H9 (cell line): ENCODE results near the gene OSBP2. TPM values are rescaled to one million over a fixed set of nuclear protein-coding genes. Genes with fewer than 3 reads are reported as not detected.

Experiments
- DNase-seq: peaks from one replicate; pipeline ENCODE4 v3.0.0-alpha.2; 2017
- H2AFZ ChIP-seq: one replicate; pipeline ENCODE4 v1.6.1; 2013; ENCODE audit warnings: mild to moderate bottlenecking, low read length, control low read depth, moderate library complexity
- H2AK5ac ChIP-seq: 2 replicates; pipeline ENCODE4 v1.6.1; 2013; ENCODE audit warnings: low read length, control low read depth, mixed read lengths; ENCODE audit not compliant: insufficient read length
- H2BK120ac ChIP-seq: one replicate; pipeline ENCODE4 v1.6.1; 2013; ENCODE audit warnings: low read depth, mild to moderate bottlenecking, low read length, control low read depth, inconsistent platforms; ENCODE audit not compliant: poor library complexity, severe bottlenecking
- H2BK12ac ChIP-seq: 2 replicates; pipeline ENCODE4 v1.6.1; 2013; ENCODE audit warnings: low read length, control low read depth, mixed read lengths, low read depth; ENCODE audit not compliant: insufficient read length
- H2BK15ac ChIP-seq: 2 replicates; pipeline ENCODE4 v1.6.1; 2013; ENCODE audit warnings: low read depth, low read length, control low read depth
- H2BK20ac ChIP-seq: one replicate; pipeline ENCODE4 v1.6.1; 2013; ENCODE audit warnings: low read depth, mild to moderate bottlenecking, low read length, control low read depth, inconsistent platforms; ENCODE audit not compliant: poor library complexity, severe bottlenecking
- H2BK5ac ChIP-seq: 2 replicates; pipeline ENCODE4 v1.6.1; 2013; ENCODE audit warnings: low read length, control low read depth, mixed read lengths; ENCODE audit not compliant: insufficient read length
- H3K14ac ChIP-seq: 2 replicates; pipeline ENCODE4 v1.6.1; 2013; ENCODE audit warnings: low read length, control low read depth; ENCODE audit not compliant: insufficient read depth
- H3K18ac ChIP-seq: 2 replicates; pipeline ENCODE4 v1.6.1; 2013; ENCODE audit warnings: low read depth, mild to moderate bottlenecking, mixed read lengths, low read length, control low read depth; ENCODE audit not compliant: insufficient read length
- H3K23ac ChIP-seq: 2 replicates; pipeline ENCODE4 v1.6.1; 2013; ENCODE audit warnings: low read length, control low read depth, mixed read lengths, low read depth; ENCODE audit not compliant: insufficient read length
- H3K23me2 ChIP-seq: 2 replicates; pipeline ENCODE4 v1.6.1; 2013; ENCODE audit warnings: low read depth, mild to moderate bottlenecking, mixed read lengths, low read length, control low read depth; ENCODE audit not compliant: insufficient read length, poor library complexity, severe bottlenecking
- H3K27ac ChIP-seq: 2 replicates; pipeline ENCODE4 v1.5.1; 2013; ENCODE audit warnings: low read length, control low read depth, mixed read lengths, low read depth; ENCODE audit not compliant: insufficient read length
- H3K27me3 ChIP-seq: 2 replicates; pipeline ENCODE4 v1.6.1; 2013; ENCODE audit warnings: low read length, control low read depth, inconsistent platforms; ENCODE audit not compliant: insufficient read depth
- H3K4ac ChIP-seq: 2 replicates; pipeline ENCODE4 v1.6.1; 2013; ENCODE audit warnings: low read depth, mild to moderate bottlenecking, control low read depth, inconsistent platforms, low read length, moderate library complexity
- H3K4me1 ChIP-seq: 2 replicates; pipeline ENCODE4 v1.6.1; 2013; ENCODE audit warnings: low read length, control low read depth, inconsistent platforms; ENCODE audit not compliant: insufficient read depth
- H3K4me2 ChIP-seq: 2 replicates; pipeline ENCODE4 v1.6.1; 2013; ENCODE audit warnings: low read length, control low read depth, mixed read lengths; ENCODE audit not compliant: insufficient read length, insufficient read depth
- H3K56ac ChIP-seq: 2 replicates; pipeline ENCODE4 v1.6.1; 2013; ENCODE audit warnings: low read depth, mild to moderate bottlenecking, mixed read lengths, low read length, control low read depth; ENCODE audit not compliant: insufficient read length
- H3K79me1 ChIP-seq: 2 replicates; pipeline ENCODE4 v1.6.1; 2013; ENCODE audit warnings: low read depth, mild to moderate bottlenecking, moderate library complexity, low read length, control low read depth, inconsistent platforms; ENCODE audit not compliant: insufficient read depth, poor library complexity, severe bottlenecking
- H3K79me2 ChIP-seq: 2 replicates; pipeline ENCODE4 v1.6.1; 2013; ENCODE audit warnings: low read length, control low read depth, inconsistent platforms; ENCODE audit not compliant: insufficient read depth
- H3K9ac ChIP-seq: 2 replicates; pipeline ENCODE4 v1.6.1; 2013; ENCODE audit warnings: low read length, control low read depth, mixed read lengths; ENCODE audit not compliant: insufficient read length; ENCODE audit errors: extremely low read depth
- H3K9me3 ChIP-seq: one replicate; pipeline ENCODE4 v1.6.1; 2013; ENCODE audit warnings: low read depth, low read length, inconsistent platforms; ENCODE audit not compliant: control insufficient read depth
- H3T11ph ChIP-seq: one replicate; pipeline ENCODE4 v1.6.1; 2013; ENCODE audit warnings: mild to moderate bottlenecking, low read length, control low read depth, inconsistent platforms
- H4K20me1 ChIP-seq: one replicate; pipeline ENCODE4 v1.6.1; 2013; ENCODE audit not compliant: control insufficient read depth, insufficient read length, insufficient read depth
- H4K5ac ChIP-seq: 2 replicates; pipeline ENCODE4 v1.6.1; 2013; ENCODE audit warnings: low read depth, mild to moderate bottlenecking, mixed read lengths, low read length, control low read depth; ENCODE audit not compliant: insufficient read length
- H4K8ac ChIP-seq: replicated peaks from 2 replicates; pipeline ENCODE4 v1.6.1; 2013; ENCODE audit warnings: low read length, control low read depth, mixed read lengths, low read depth; ENCODE audit not compliant: insufficient read length
- H4K91ac ChIP-seq: 2 replicates; pipeline ENCODE4 v1.6.1; 2013; ENCODE audit warnings: low read depth, mild to moderate bottlenecking, moderate library complexity, mixed read lengths, low read length, control low read depth; ENCODE audit not compliant: insufficient read length
- H3K27ac Mint-ChIP-seq, 3 experiments: 2 replicates in 2 of 3; 3 replicates in 1 of 3; pipeline ENCODE4 v1.8.0; 2020 to 2021; ENCODE audit warnings: mixed read lengths in 3 of 3, mild to moderate bottlenecking in 1 of 3, moderate library complexity in 1 of 3
- H3K27me3 Mint-ChIP-seq: 2 replicates; pipeline ENCODE4 v1.8.0; 2021; ENCODE audit warnings: low read depth, mild to moderate bottlenecking, moderate library complexity, mixed read lengths
- H3K36me3 Mint-ChIP-seq, 3 experiments: 2 replicates in 2 of 3; 3 replicates in 1 of 3; pipeline ENCODE4 v1.8.0; 2020 to 2021; ENCODE audit warnings: low read depth in 3 of 3, mixed read lengths in 3 of 3; ENCODE audit not compliant: insufficient read depth in 1 of 3
- H3K4me1 Mint-ChIP-seq, 2 experiments: 2 replicates each; pipeline ENCODE4 v1.8.0; 2020; ENCODE audit warnings: mixed read lengths in 2 of 2
- H3K4me3 Mint-ChIP-seq, 2 experiments: 2 replicates in 1 of 2; 3 replicates in 1 of 2; pipeline ENCODE4 v1.8.0; 2020 to 2021; ENCODE audit warnings: mild to moderate bottlenecking in 2 of 2, mixed read lengths in 2 of 2, moderate library complexity in 1 of 2
- H3K9me3 Mint-ChIP-seq, 2 experiments: 2 replicates in 1 of 2; 3 replicates in 1 of 2; pipeline ENCODE4 v1.8.0; 2020; ENCODE audit warnings: mild to moderate bottlenecking in 2 of 2, mixed read lengths in 2 of 2, moderate library complexity in 1 of 2
- WGBS: extraction: QIAGEN DNeasy Blood & Tissue Kit; methylation state at CpG from one replicate; pipeline ENCODE4 v1.1.7; 2013; ENCODE audit warnings: missing lambda C conversion rate, low lambda C conversion rate, mixed read lengths; ENCODE audit not compliant: insufficient read length; ENCODE audit errors: extremely low coverage; 5-methylcytosine and 5-hydroxymethylcytosine counted together
- total RNA-seq: library from RNA; stranded (reverse); gene quantifications from 2 replicates; pipeline ENCODE4 v1.2.1, GENCODE V29; 2021
- TF ChIP-seq, protein P1 (sequence below): fragments of 200-600 bp; sonication (generic); conservative IDR thresholded peaks from 3 replicates; pipeline ENCODE4 v1.8.0; 2021; ENCODE audit warnings: antibody characterized with exemption, mild to moderate bottlenecking

Gene OSBP2
- total RNA-seq, 1 experiment from 2014 or later, result 3.4 TPM

GRCh38 chr22:30749272-30749671 lies 54.6 kb downstream of the OSBP2 start:
- peaks cover 5 to 16% (median 6%) of the 10 kb centered on the region in 3 experiments; a peak in 6 of 7 replicates for H3K36me3 Mint-ChIP-seq
- Histone ChIP-seq H3K18ac (no peak overlapping the region), H3K4me1 (no peaks in the 10 kb centered on the region), H3K23ac (no peak overlapping the region), H3K27ac (no peak overlapping the region), H4K8ac (no peak overlapping the region), H2BK12ac (no peak overlapping the region), H2AFZ (no peak overlapping the region), H3K9ac (no peak overlapping the region), H3K79me2 (no peaks in the 10 kb centered on the region), H2BK5ac (no peak overlapping the region), H3K79me1 (no peaks in the 10 kb centered on the region), H3K9me3 (no peaks in the 10 kb centered on the region), H2BK20ac (no peak overlapping the region), H4K20me1 (no peaks in the 10 kb centered on the region), H2BK120ac (no peak overlapping the region), H2BK15ac (no peak overlapping the region), H3T11ph (no peak overlapping the region), H3K4ac (no peak overlapping the region), H3K23me2 (no peaks in the 10 kb centered on the region), H2AK5ac (no peak overlapping the region), H3K4me2 (no peak overlapping the region), H4K5ac (no peak overlapping the region), H3K14ac (no peak overlapping the region), H3K56ac (no peak overlapping the region), H3K27me3 (no peaks in the 10 kb centered on the region), H4K91ac (no peak overlapping the region)
- peaks cover 6 to 18% of the 10 kb centered on the region in 2 experiments for H3K9me3 Mint-ChIP-seq
- TF ChIP-seq, protein P1, sequence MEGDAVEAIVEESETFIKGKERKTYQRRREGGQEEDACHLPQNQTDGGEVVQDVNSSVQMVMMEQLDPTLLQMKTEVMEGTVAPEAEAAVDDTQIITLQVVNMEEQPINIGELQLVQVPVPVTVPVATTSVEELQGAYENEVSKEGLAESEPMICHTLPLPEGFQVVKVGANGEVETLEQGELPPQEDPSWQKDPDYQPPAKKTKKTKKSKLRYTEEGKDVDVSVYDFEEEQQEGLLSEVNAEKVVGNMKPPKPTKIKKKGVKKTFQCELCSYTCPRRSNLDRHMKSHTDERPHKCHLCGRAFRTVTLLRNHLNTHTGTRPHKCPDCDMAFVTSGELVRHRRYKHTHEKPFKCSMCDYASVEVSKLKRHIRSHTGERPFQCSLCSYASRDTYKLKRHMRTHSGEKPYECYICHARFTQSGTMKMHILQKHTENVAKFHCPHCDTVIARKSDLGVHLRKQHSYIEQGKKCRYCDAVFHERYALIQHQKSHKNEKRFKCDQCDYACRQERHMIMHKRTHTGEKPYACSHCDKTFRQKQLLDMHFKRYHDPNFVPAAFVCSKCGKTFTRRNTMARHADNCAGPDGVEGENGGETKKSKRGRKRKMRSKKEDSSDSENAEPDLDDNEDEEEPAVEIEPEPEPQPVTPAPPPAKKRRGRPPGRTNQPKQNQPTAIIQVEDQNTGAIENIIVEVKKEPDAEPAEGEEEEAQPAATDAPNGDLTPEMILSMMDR, result no peak
- H3K27ac Mint-ChIP-seq, result no peak overlapping the region
- no peaks in the 10 kb centered on the region for H3K27me3 Mint-ChIP-seq
- DNase-seq, result no peak
- peaks cover 19 to 22% of the 10 kb centered on the region in 2 experiments for H3K4me1 Mint-ChIP-seq
- WGBS, result no CpG with 5 or more reads among the region's 3 CpGs
- no peak overlapping the region for H3K4me3 Mint-ChIP-seq
